Measurements from ENCODE around the gene APEH.

GRCh38 chr3:49652218-49652902 is 21.8 kb upstream of the APEH start:
- TF ChIP-seq CTCF (IDR thresholded peaks at IDR 0.05) (no peak), POLR2AphosphoS5 (IDR thresholded peaks at IDR 0.05) (no peak), POLR2A (IDR thresholded peaks at IDR 0.05) (no peak)

Data from transverse colon (tissue), 4 donors.